HCT116 (cell line): ENCODE measurements around the gene AAMP.

Source experiments
- CTCF ChIP-seq, 3 experiments: fragments of 200-600 bp in 1 of 3; sonication (generic) in 1 of 3; IDR thresholded peaks in 2 of 3; conservative IDR thresholded peaks in 1 of 3; 2 replicates each; pipeline ENCODE4 v1.5.1; 2012 to 2017; ENCODE audit warnings: low read depth in 2 of 3, low read length in 2 of 3, antibody characterized with exemption in 1 of 3, borderline replicate concordance in 1 of 3, control low read depth in 1 of 3, mild to moderate bottlenecking in 1 of 3, mixed read lengths in 1 of 3, mixed run types in 1 of 3, moderate library complexity in 1 of 3; ENCODE audit not compliant: insufficient read depth in 1 of 3
- EGR1 ChIP-seq: IDR thresholded peaks from 2 replicates; pipeline ENCODE4 v1.6.1; 2012; ENCODE audit warnings: low read depth
- ELF1 ChIP-seq: IDR thresholded peaks from 2 replicates; pipeline ENCODE4 v1.6.1; 2012; ENCODE audit warnings: low read depth, borderline replicate concordance
- FOSL1 ChIP-seq: IDR thresholded peaks from 2 replicates; pipeline ENCODE4 v1.6.1; 2012; ENCODE audit warnings: low read depth
- POLR2A ChIP-seq: IDR thresholded peaks from 2 replicates; pipeline ENCODE4 v1.7.0; 2011; ENCODE audit warnings: borderline replicate concordance; ENCODE audit not compliant: insufficient read depth, insufficient read length; ENCODE audit errors: extremely low read depth
- RAD21 ChIP-seq: IDR thresholded peaks from 2 replicates; pipeline ENCODE4 v1.6.1; 2012; ENCODE audit warnings: low read depth, mild to moderate bottlenecking
- REST ChIP-seq: IDR thresholded peaks from 2 replicates; pipeline ENCODE4 v1.6.1; 2012; ENCODE audit warnings: low read depth
- YY1 ChIP-seq: IDR thresholded peaks from 2 replicates; pipeline ENCODE4 v1.6.1; 2011; ENCODE audit warnings: low read length, low read depth, moderate library complexity, mild to moderate bottlenecking; ENCODE audit not compliant: insufficient replicate concordance; ENCODE audit errors: extremely low read depth
- ZNF274 ChIP-seq: fragments of 200-500 bp; sonication (Bioruptor generic); IDR thresholded peaks from 2 replicates; pipeline ENCODE4 v1.6.1; 2014; ENCODE audit warnings: mild to moderate bottlenecking, low read depth, low read length, inconsistent platforms

GRCh38 chr2:218276986-218277755 is 7.2 kb upstream of the AAMP start:
- TF ChIP-seq CTCF (IDR thresholded peaks at IDR 0.05 in 2 of 3, conservative IDR thresholded peaks at IDR 0.05 in 1 of 3; ENCODE audit: borderline replicate concordance in 1 of 3, insufficient read depth in 1 of 3, low read depth in 2 of 3, low read length in 2 of 3) (peak in 2 of 3 experiments; percentile 25 to 38; a peak in 2 of 6 replicates), POLR2A (no peak), EGR1 (no peak), FOSL1 (no peak), ZNF274 (no peak), RAD21 (no peak), ELF1 (no peak), REST (no peak), YY1 (no peak)
